ENCODE results near the gene SLC39A11. TPM values are rescaled to one million over a fixed set of nuclear protein-coding genes. Genes with fewer than 3 reads are reported as not detected.
A peak's percentile ranks its signal among the peaks of the same experiment; 100 is the strongest.

SLC39A11 gene
- total RNA-seq, 1 experiment from 2014 or later: 15.2 TPM

- H3K27ac Mint-ChIP-seq: no peak overlapping the region; a peak in 2 of 7 replicates
Measured at GRCh38 chr17:72661945-72662826, 430.3 kb downstream of the SLC39A11 start.

More at GRCh38 chr17:72661945-72662826, 430.3 kb downstream of the SLC39A11 start:
- Histone ChIP-seq H3T11ph (ENCODE audit: low read length) (no peak overlapping the region), H3K27ac (ENCODE audit: insufficient read length, low read depth, low read length) (no peak overlapping the region), H4K20me1 (ENCODE audit: control insufficient read depth, insufficient read depth, insufficient read length) (peaks cover 2% of the 10 kb centered on the region), H3K79me1 (ENCODE audit: insufficient read depth, low read depth, low read length, poor library complexity, severe bottlenecking) (no peaks in the 10 kb centered on the region), H2BK20ac (ENCODE audit: low read depth, low read length, poor library complexity, severe bottlenecking) (no peak overlapping the region), H3K27me3 (ENCODE audit: insufficient read depth, low read length) (no peaks in the 10 kb centered on the region), H3K9me3 (ENCODE audit: control insufficient read depth, low read depth, low read length) (no peaks in the 10 kb centered on the region), H2BK120ac (ENCODE audit: low read depth, low read length, poor library complexity, severe bottlenecking) (no peak overlapping the region), H4K91ac (ENCODE audit: insufficient read length, low read depth, low read length) (no peak overlapping the region), H4K8ac (replicated peaks; ENCODE audit: insufficient read length, low read depth, low read length) (no peak overlapping the region), H3K23me2 (ENCODE audit: insufficient read length, low read depth, low read length, poor library complexity, severe bottlenecking) (no peaks in the 10 kb centered on the region), H3K4ac (ENCODE audit: low read depth, low read length) (no peak overlapping the region), H3K23ac (ENCODE audit: insufficient read length, low read depth, low read length) (no peak overlapping the region), H4K5ac (ENCODE audit: insufficient read length, low read depth, low read length) (no peak overlapping the region), H2AK5ac (ENCODE audit: insufficient read length, low read length) (no peak overlapping the region), H3K18ac (ENCODE audit: insufficient read length, low read depth, low read length) (no peak overlapping the region), H2BK12ac (ENCODE audit: insufficient read length, low read depth, low read length) (no peak overlapping the region), H3K14ac (ENCODE audit: insufficient read depth, low read length) (0 out of 2 replicates have a peak overlapping the region, but pooled peaks have one; percentile 42), H2BK5ac (ENCODE audit: insufficient read length, low read length) (no peak overlapping the region), H3K9ac (ENCODE audit: extremely low read depth, insufficient read length, low read length) (no peak overlapping the region), H3K79me2 (ENCODE audit: insufficient read depth, low read length) (no peaks in the 10 kb centered on the region), H3K4me1 (ENCODE audit: insufficient read depth, low read length) (peaks cover 6% of the 10 kb centered on the region; the same call in 1 of the 2 replicates), H2AFZ (ENCODE audit: low read length) (no peak overlapping the region), H3K56ac (ENCODE audit: insufficient read length, low read depth, low read length) (no peak overlapping the region), H2BK15ac (ENCODE audit: low read depth, low read length) (no peak overlapping the region), H3K4me2 (ENCODE audit: insufficient read depth, insufficient read length, low read length) (no peak overlapping the region)
- WGBS (ENCODE audit: extremely low coverage, insufficient read length, low lambda C conversion rate): no CpG with 5 or more reads among the region's 3 CpGs
- TF ChIP-seq, protein P1, sequence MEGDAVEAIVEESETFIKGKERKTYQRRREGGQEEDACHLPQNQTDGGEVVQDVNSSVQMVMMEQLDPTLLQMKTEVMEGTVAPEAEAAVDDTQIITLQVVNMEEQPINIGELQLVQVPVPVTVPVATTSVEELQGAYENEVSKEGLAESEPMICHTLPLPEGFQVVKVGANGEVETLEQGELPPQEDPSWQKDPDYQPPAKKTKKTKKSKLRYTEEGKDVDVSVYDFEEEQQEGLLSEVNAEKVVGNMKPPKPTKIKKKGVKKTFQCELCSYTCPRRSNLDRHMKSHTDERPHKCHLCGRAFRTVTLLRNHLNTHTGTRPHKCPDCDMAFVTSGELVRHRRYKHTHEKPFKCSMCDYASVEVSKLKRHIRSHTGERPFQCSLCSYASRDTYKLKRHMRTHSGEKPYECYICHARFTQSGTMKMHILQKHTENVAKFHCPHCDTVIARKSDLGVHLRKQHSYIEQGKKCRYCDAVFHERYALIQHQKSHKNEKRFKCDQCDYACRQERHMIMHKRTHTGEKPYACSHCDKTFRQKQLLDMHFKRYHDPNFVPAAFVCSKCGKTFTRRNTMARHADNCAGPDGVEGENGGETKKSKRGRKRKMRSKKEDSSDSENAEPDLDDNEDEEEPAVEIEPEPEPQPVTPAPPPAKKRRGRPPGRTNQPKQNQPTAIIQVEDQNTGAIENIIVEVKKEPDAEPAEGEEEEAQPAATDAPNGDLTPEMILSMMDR (conservative IDR thresholded peaks at IDR 0.05): no peak
- H3K36me3 Mint-ChIP-seq (ENCODE audit: insufficient read depth in 1 of 3, low read depth in 3 of 3): no peaks in the 10 kb centered on the region; a peak in 1 of 7 replicates
- DNase-seq: no peak
- H3K4me3 Mint-ChIP-seq: no peak overlapping the region
- H3K9me3 Mint-ChIP-seq: no peaks in the 10 kb centered on the region; a peak in 2 of 5 replicates
- peaks cover 7% of the 10 kb centered on the region; the same call in 1 of the 2 replicates for H3K27me3 Mint-ChIP-seq (ENCODE audit: low read depth)
- peaks cover 17 to 29% of the 10 kb centered on the region in 2 experiments for H3K4me1 Mint-ChIP-seq
